ENCODE measurements around the gene CEP192. TPM values are rescaled to one million over a fixed set of nuclear protein-coding genes. Genes with fewer than 3 reads are reported as not detected.
"Not testable (repeated sequence)": the region's sequence is repeated elsewhere in the genome, so short reads cannot be mapped to it uniquely, and the experiment has no call there.

CEP192 gene
- total RNA-seq, 1 donor from 2014 or later, result 17.9 TPM

- peaks cover 4 to 56% of the 10 kb centered on the region in 2 donors for H3K36me3 ChIP-seq
- H3K27ac ChIP-seq, result no peak overlapping the region
- intact Hi-C loops (cut with DNase I), result no loop called here
- H3K4me1 ChIP-seq, result no peaks in the 10 kb centered on the region
- DNase-seq (ENCODE audit: extremely low spot score in 2 of 2), result no peak
- H3K4me3 ChIP-seq, result no peak overlapping the region
- H3K27me3 ChIP-seq, result no peaks in the 10 kb centered on the region
- TF ChIP-seq POLR2AphosphoS5 (IDR thresholded peaks at IDR 0.05; ENCODE audit: insufficient read depth in 1 of 2, low read depth in 1 of 2), result no peak
- no peak for TF ChIP-seq CTCF (IDR thresholded peaks at IDR 0.05)
- no peak for TF ChIP-seq POLR2A (IDR thresholded peaks at IDR 0.05)
- no peaks in the 10 kb centered on the region for H3K9me3 ChIP-seq
These were observed 104.3 kb downstream of the CEP192 start for GRCh38 chr18:13095466-13095865.

- no peak overlapping the region for H3K27ac ChIP-seq
- H3K9me3 ChIP-seq, result no peaks in the 10 kb centered on the region
- H3K27me3 ChIP-seq, result no peaks in the 10 kb centered on the region
- H3K36me3 ChIP-seq, result peaks cover 4 to 57% of the 10 kb centered on the region in 2 donors
- no peak for DNase-seq (ENCODE audit: extremely low spot score in 2 of 2)
- intact Hi-C loops (cut with DNase I), result no loop called here
- TF ChIP-seq POLR2A (IDR thresholded peaks at IDR 0.05) (no peak), CTCF (IDR thresholded peaks at IDR 0.05) (no peak), POLR2AphosphoS5 (IDR thresholded peaks at IDR 0.05; ENCODE audit: insufficient read depth in 1 of 2, low read depth in 1 of 2) (no peak)
- H3K4me3 ChIP-seq, result no peak overlapping the region
- no peaks in the 10 kb centered on the region for H3K4me1 ChIP-seq
These were observed 105.1 kb downstream of the CEP192 start for GRCh38 chr18:13096232-13096631.

GRCh38 chr18:13096719-13097118 is 105.6 kb downstream of the CEP192 start:
- no peaks in the 10 kb centered on the region for H3K27me3 ChIP-seq
- no peak overlapping the region for H3K27ac ChIP-seq
- H3K36me3 ChIP-seq, result peaks cover 4 to 60% of the 10 kb centered on the region in 2 donors
- TF ChIP-seq POLR2AphosphoS5 (IDR thresholded peaks at IDR 0.05; ENCODE audit: insufficient read depth in 1 of 2, low read depth in 1 of 2) (no peak), POLR2A (IDR thresholded peaks at IDR 0.05) (no peak), CTCF (IDR thresholded peaks at IDR 0.05) (no peak)
- intact Hi-C loops (cut with DNase I), result no loop called here
- H3K9me3 ChIP-seq, result no peaks in the 10 kb centered on the region
- no peak for DNase-seq (ENCODE audit: extremely low spot score in 2 of 2)
- no peak overlapping the region for H3K4me3 ChIP-seq
- H3K4me1 ChIP-seq, result no peaks in the 10 kb centered on the region

GRCh38 chr18:13098104-13098503 is 106.9 kb downstream of the CEP192 start:
- H3K27ac ChIP-seq; DNase-seq (ENCODE audit: extremely low spot score in 2 of 2); H3K4me1 ChIP-seq; H3K4me3 ChIP-seq; H3K27me3 ChIP-seq; H3K9me3 ChIP-seq; intact Hi-C loops (cut with DNase I): not testable (repeated sequence)
- H3K36me3 ChIP-seq, result peaks cover 4 to 58% of the 10 kb centered on the region in 2 donors

GRCh38 chr18:13099113-13099512 is 108.0 kb downstream of the CEP192 start:
- no peaks in the 10 kb centered on the region for H3K4me1 ChIP-seq
- no peak overlapping the region for H3K4me3 ChIP-seq
- peaks cover 4 to 66% of the 10 kb centered on the region in 2 donors for H3K36me3 ChIP-seq
- no peaks in the 10 kb centered on the region for H3K27me3 ChIP-seq
- intact Hi-C loops (cut with DNase I), result no loop called here
- no peak for TF ChIP-seq POLR2AphosphoS5 (IDR thresholded peaks at IDR 0.05; ENCODE audit: insufficient read depth in 1 of 2, low read depth in 1 of 2)
- TF ChIP-seq POLR2A (IDR thresholded peaks at IDR 0.05), result no peak
- TF ChIP-seq CTCF (IDR thresholded peaks at IDR 0.05), result no peak
- no peak overlapping the region for H3K27ac ChIP-seq
- H3K9me3 ChIP-seq, result no peaks in the 10 kb centered on the region
- DNase-seq (ENCODE audit: extremely low spot score in 2 of 2), result no peak

Data from vagina (tissue), 2 donors.